ENCODE measurements around the gene CTXN3.

The CTXN3 gene

DNA sequence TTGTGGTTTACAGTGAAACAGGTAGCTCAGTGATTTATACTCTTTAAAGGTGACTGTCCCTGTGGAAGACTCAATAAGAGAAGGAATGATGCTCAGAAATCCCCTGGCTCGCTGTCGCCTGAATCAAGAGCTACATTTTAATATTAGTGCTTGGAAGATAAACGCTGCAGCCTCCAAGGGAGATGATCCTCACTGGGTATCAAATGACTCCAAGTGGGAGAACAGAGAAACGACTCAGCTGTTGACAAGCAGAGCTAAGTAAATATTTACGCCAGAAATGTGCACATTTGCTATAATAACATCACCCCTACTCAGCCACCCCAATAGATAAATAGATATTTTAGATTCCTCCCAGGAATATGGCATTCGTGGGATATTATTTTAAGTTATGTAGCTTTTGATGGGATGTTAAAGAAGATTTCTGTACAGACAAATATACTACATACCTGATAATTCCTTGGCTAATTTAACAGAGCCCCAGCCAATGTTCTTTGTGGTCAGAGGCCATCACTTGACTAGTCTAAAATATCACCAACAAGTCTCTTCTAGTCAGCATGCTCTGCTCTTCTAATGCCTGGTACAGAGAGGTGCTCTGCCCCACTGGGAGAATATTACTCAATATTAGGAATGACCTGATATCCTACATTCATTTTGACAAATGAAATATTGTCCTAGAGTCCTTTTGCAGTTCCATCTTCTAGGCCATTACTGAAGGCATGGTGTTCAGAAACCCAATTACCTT, 36.0 kb downstream of the CTXN3 start:
- Mint-ChIP-seq H3K4me3 (no peak overlapping the region), H3K27me3 (ENCODE audit: low read depth, poor library complexity) (no peaks in the 10 kb centered on the region), H3K27ac (no peak overlapping the region), H3K4me1 (peaks cover 18% of the 10 kb centered on the region), H3K36me3 (ENCODE audit: low read depth) (no peaks in the 10 kb centered on the region), H3K9me3 (peaks cover 3% of the 10 kb centered on the region)
- DNase-seq = no peak
- TF ChIP-seq, protein P1, sequence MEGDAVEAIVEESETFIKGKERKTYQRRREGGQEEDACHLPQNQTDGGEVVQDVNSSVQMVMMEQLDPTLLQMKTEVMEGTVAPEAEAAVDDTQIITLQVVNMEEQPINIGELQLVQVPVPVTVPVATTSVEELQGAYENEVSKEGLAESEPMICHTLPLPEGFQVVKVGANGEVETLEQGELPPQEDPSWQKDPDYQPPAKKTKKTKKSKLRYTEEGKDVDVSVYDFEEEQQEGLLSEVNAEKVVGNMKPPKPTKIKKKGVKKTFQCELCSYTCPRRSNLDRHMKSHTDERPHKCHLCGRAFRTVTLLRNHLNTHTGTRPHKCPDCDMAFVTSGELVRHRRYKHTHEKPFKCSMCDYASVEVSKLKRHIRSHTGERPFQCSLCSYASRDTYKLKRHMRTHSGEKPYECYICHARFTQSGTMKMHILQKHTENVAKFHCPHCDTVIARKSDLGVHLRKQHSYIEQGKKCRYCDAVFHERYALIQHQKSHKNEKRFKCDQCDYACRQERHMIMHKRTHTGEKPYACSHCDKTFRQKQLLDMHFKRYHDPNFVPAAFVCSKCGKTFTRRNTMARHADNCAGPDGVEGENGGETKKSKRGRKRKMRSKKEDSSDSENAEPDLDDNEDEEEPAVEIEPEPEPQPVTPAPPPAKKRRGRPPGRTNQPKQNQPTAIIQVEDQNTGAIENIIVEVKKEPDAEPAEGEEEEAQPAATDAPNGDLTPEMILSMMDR (IDR thresholded peaks at IDR 0.05) = no peak

DNA sequence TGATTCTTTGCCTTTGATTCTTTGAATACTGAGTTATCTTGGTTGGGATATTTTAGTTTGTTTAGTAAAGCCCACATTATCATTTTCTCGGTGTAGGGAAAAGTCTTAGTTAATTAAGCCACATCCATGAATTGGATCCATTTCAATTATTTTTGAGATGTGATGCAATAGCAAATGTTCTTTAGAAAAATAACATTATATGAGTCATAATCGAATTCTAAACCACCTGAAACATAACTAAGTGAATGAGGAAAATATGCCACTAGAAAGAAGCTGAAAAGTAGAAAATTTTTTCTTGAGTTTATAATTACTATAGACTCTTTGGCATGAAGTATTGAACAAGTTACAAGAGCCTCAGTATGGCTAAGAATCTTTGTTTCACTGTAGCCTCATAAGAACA, 36.8 kb downstream of the CTXN3 start:
- no peaks in the 10 kb centered on the region for H3K27me3 Mint-ChIP-seq (ENCODE audit: low read depth, poor library complexity)
- no peak overlapping the region for H3K4me3 Mint-ChIP-seq
- H3K36me3 Mint-ChIP-seq (ENCODE audit: low read depth) = no peaks in the 10 kb centered on the region
- TF ChIP-seq, protein P1 (IDR thresholded peaks at IDR 0.05) = no peak
- DNase-seq = no peak
- H3K4me1 Mint-ChIP-seq = peaks cover 18% of the 10 kb centered on the region
- H3K27ac Mint-ChIP-seq = no peak overlapping the region
- peaks cover 4% of the 10 kb centered on the region for H3K9me3 Mint-ChIP-seq

DNA sequence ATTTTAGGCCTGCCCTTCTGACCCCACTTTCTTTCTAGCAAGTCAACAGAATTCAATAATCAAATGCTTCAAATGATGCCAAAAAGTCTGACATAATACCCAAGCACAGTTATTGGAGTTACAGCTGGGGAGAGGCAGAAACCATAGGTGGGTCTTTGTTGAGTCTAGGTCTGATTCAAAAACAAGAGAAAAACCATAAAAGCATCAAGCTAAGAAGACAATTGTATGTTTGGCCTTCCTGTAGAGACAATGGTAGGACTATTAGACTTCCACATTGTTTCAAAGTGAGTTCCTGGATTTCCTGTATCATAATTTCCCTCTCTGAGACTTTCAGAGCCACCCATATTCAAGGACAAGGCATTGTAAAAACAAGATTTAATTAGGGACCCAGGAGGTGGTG, 37.5 kb downstream of the CTXN3 start:
- H3K9me3 Mint-ChIP-seq = peaks cover 9% of the 10 kb centered on the region
- H3K27ac Mint-ChIP-seq = no peak overlapping the region
- no peak for DNase-seq
- TF ChIP-seq, protein P1 (IDR thresholded peaks at IDR 0.05) = no peak
- peaks cover 18% of the 10 kb centered on the region for H3K4me1 Mint-ChIP-seq
- no peaks in the 10 kb centered on the region for H3K36me3 Mint-ChIP-seq (ENCODE audit: low read depth)
- no peaks in the 10 kb centered on the region for H3K27me3 Mint-ChIP-seq (ENCODE audit: low read depth, poor library complexity)
- H3K4me3 Mint-ChIP-seq = no peak overlapping the region

DNA sequence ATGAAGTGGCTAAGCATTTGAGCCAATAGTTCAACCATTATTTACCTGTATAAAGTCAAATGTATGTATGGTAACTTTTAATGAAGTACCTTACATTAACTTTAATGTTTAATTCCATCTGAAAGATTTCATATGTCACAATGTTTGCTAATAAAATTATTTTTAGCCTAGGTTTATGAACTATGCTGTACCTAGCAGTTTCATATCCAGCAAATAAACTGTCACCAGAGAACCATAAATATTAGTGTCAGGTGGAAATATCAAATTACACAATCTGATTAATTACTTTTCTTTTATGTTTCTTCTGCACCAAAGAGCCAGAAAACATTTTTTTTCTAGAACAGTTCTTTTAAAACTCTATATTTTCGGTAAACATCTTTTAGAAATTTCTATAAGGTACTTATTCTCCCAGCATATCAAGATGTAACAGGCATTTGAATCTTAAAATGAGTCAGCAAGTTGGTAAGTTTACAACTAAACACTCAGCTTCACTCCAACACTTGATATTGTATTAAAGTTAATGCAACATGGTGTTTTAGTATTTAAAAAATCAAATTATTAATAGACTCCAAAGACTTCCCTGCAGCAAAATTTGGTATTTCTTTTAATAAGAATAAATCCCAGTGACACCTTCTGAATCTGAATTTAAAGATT, 45.8 kb downstream of the CTXN3 start:
- no peak overlapping the region for H3K27ac Mint-ChIP-seq
- H3K9me3 Mint-ChIP-seq = peaks cover 6% of the 10 kb centered on the region
- no peak for DNase-seq
- H3K27me3 Mint-ChIP-seq (ENCODE audit: low read depth, poor library complexity) = no peaks in the 10 kb centered on the region
- no peaks in the 10 kb centered on the region for H3K36me3 Mint-ChIP-seq (ENCODE audit: low read depth)
- H3K4me1 Mint-ChIP-seq = peaks cover 23% of the 10 kb centered on the region
- no peak overlapping the region for H3K4me3 Mint-ChIP-seq
- TF ChIP-seq, protein P1 (IDR thresholded peaks at IDR 0.05) = no peak

DNA sequence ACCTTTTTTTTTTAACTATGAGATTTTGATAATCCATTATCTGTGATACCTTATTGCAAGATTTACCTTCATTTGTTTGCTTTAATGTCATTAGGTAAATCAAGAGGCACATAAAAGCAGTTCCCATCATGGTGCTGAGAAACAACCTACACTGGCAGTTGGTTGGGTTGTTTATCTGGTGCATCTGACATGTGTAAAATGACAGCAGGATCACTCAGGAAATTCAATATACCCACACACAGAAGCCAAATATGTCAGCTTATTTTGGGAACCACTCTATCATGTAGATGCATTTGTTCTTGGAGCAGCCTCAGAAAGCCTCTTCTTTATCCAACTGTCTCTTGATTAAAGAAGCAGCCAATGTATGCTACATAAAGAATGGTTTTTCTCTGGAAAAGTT, 46.5 kb downstream of the CTXN3 start:
- H3K9me3 Mint-ChIP-seq = peaks cover 6% of the 10 kb centered on the region
- DNase-seq = no peak
- H3K4me3 Mint-ChIP-seq = no peak overlapping the region
- no peaks in the 10 kb centered on the region for H3K36me3 Mint-ChIP-seq (ENCODE audit: low read depth)
- H3K4me1 Mint-ChIP-seq = peaks cover 30% of the 10 kb centered on the region
- no peak overlapping the region for H3K27ac Mint-ChIP-seq
- H3K27me3 Mint-ChIP-seq (ENCODE audit: low read depth, poor library complexity) = no peaks in the 10 kb centered on the region
- TF ChIP-seq, protein P1 (IDR thresholded peaks at IDR 0.05) = no peak

DNA sequence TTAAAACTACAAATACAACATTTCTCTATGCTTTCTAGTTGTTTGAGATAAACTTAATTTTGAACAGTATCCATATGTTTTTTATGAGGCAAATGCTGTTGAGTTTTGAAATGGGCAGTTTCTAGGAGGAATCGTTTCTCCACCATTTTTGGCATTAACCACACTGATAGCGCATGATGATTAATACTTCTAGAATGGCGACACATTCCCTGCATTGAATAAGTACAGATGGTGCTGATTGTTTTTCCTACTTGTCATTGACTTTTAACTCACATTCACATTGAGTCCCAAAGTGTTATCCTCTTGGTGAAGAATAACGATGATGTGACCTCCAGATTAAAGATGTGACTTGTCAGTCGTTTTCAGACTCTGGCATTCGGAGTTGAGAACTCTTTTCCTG, 47.8 kb downstream of the CTXN3 start:
- Mint-ChIP-seq H3K36me3 (ENCODE audit: low read depth) (no peaks in the 10 kb centered on the region), H3K9me3 (no peaks in the 10 kb centered on the region), H3K4me3 (no peak overlapping the region), H3K27ac (peak overlapping the region; percentile 69), H3K27me3 (ENCODE audit: low read depth, poor library complexity) (no peaks in the 10 kb centered on the region), H3K4me1 (peaks cover 40% of the 10 kb centered on the region)
- TF ChIP-seq, protein P1 (IDR thresholded peaks at IDR 0.05) = no peak
- DNase-seq = no peak
